ENCODE results near the gene INSM2.

The INSM2 gene, protein sequence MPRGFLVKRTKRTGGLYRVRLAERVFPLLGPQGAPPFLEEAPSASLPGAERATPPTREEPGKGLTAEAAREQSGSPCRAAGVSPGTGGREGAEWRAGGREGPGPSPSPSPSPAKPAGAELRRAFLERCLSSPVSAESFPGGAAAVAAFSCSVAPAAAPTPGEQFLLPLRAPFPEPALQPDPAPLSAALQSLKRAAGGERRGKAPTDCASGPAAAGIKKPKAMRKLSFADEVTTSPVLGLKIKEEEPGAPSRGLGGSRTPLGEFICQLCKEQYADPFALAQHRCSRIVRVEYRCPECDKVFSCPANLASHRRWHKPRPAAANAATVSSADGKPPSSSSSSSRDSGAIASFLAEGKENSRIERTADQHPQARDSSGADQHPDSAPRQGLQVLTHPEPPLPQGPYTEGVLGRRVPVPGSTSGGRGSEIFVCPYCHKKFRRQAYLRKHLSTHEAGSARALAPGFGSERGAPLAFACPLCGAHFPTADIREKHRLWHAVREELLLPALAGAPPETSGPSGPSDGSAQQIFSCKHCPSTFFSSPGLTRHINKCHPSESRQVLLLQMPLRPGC

GRCh38 chr14:35533357-35534207 is at the start of gene INSM2:
Gene INSM2 (plus strand): TSS chr14:35534164. CDS start chr14:35534253, 89 bp downstream.
- H3K4me3 ChIP-seq (ENCODE audit: low read depth, low read length): peak within 1 kb of the TSS; percentile 82
- H3K27ac ChIP-seq (ENCODE audit: low read depth, low read length): no peak within 1 kb of the TSS
- H3K9me3 ChIP-seq (ENCODE audit: control insufficient read depth, insufficient read depth, low read depth, low read length): no peaks in the 10 kb centered on the region
- H3K36me3 ChIP-seq (ENCODE audit: control insufficient read depth, insufficient read depth, low read length): no peaks in the 10 kb centered on the region
- no peak within 1 kb of the TSS for H3K9ac ChIP-seq (ENCODE audit: low read length)
- H3K27me3 ChIP-seq (ENCODE audit: control insufficient read depth, insufficient read depth, low read length): peaks cover 89% of the 10 kb centered on the region
- H3K4me1 ChIP-seq (ENCODE audit: control insufficient read depth, insufficient read depth, low read length): 0 out of 2 replicates have a peak, but pooled peaks cover 2% of the 10 kb centered on the region

- Histone ChIP-seq H3K27me3 (ENCODE audit: control insufficient read depth, insufficient read depth, low read length) (no peaks in the 10 kb centered on the region), H3K27ac (ENCODE audit: low read depth, low read length) (no peak overlapping the region), H3K4me1 (ENCODE audit: control insufficient read depth, insufficient read depth, low read length) (no peaks in the 10 kb centered on the region), H3K4me3 (ENCODE audit: low read depth, low read length) (no peak overlapping the region), H3K36me3 (ENCODE audit: control insufficient read depth, insufficient read depth, low read length) (no peaks in the 10 kb centered on the region), H3K9me3 (ENCODE audit: control insufficient read depth, insufficient read depth, low read depth, low read length) (no peaks in the 10 kb centered on the region; the same call in 1 of the 2 replicates), H3K9ac (ENCODE audit: low read length) (no peak overlapping the region)
Measured at GRCh38 chr14:35492569-35493014, 41.4 kb upstream of the INSM2 start.

DNA sequence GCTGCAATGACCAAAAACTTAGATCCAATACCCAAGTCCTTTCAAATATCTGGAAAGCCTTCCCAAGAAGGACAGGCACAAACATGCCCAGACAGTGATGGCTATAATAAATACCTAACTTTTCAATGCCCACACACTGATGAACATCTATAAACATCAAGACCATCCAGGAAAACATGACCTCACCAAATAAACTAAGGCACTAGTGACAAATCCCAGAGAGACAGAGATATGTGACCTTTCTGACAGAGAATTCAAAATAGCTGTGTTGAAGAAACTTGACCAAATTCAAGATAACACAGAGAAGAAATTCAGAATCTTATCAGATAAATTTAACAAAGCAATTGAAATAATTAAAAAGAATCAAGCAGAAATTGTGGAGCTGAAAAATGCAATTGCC is 38.7 kb upstream of the INSM2 start:
- H3K9me3 ChIP-seq (ENCODE audit: control insufficient read depth, insufficient read depth, low read depth, low read length): no peaks in the 10 kb centered on the region; the same call in 1 of the 2 replicates

GRCh38 chr14:35499180-35499579 is 34.8 kb upstream of the INSM2 start:
- Histone ChIP-seq H3K27ac (ENCODE audit: low read depth, low read length) (no peak overlapping the region), H3K9ac (ENCODE audit: low read length) (no peak overlapping the region), H3K4me3 (ENCODE audit: low read depth, low read length) (no peak overlapping the region), H3K4me1 (ENCODE audit: control insufficient read depth, insufficient read depth, low read length) (no peaks in the 10 kb centered on the region), H3K27me3 (ENCODE audit: control insufficient read depth, insufficient read depth, low read length) (no peaks in the 10 kb centered on the region), H3K36me3 (ENCODE audit: control insufficient read depth, insufficient read depth, low read length) (no peaks in the 10 kb centered on the region), H3K9me3 (ENCODE audit: control insufficient read depth, insufficient read depth, low read depth, low read length) (peaks cover 2% of the 10 kb centered on the region; the same call in 1 of the 2 replicates)

More for the DNA sequence above, 38.7 kb upstream of the INSM2 start:
- Histone ChIP-seq H3K27me3 (ENCODE audit: control insufficient read depth, insufficient read depth, low read length) (no peaks in the 10 kb centered on the region), H3K4me3 (ENCODE audit: low read depth, low read length) (no peak overlapping the region), H3K27ac (ENCODE audit: low read depth, low read length) (no peak overlapping the region), H3K4me1 (ENCODE audit: control insufficient read depth, insufficient read depth, low read length) (no peaks in the 10 kb centered on the region), H3K36me3 (ENCODE audit: control insufficient read depth, insufficient read depth, low read length) (no peaks in the 10 kb centered on the region), H3K9ac (ENCODE audit: low read length) (no peak overlapping the region)

GRCh38 chr14:35503646-35504045 is 30.3 kb upstream of the INSM2 start:
- Histone ChIP-seq H3K9me3 (ENCODE audit: control insufficient read depth, insufficient read depth, low read depth, low read length) (peaks cover 2% of the 10 kb centered on the region; the same call in 1 of the 2 replicates), H3K4me3 (ENCODE audit: low read depth, low read length) (no peak overlapping the region), H3K27ac (ENCODE audit: low read depth, low read length) (no peak overlapping the region), H3K4me1 (ENCODE audit: control insufficient read depth, insufficient read depth, low read length) (no peaks in the 10 kb centered on the region), H3K36me3 (ENCODE audit: control insufficient read depth, insufficient read depth, low read length) (no peaks in the 10 kb centered on the region), H3K27me3 (ENCODE audit: control insufficient read depth, insufficient read depth, low read length) (no peaks in the 10 kb centered on the region; the same call in 1 of the 2 replicates), H3K9ac (ENCODE audit: low read length) (no peak overlapping the region)

GRCh38 chr14:35504260-35504659 is 29.7 kb upstream of the INSM2 start:
- no peak overlapping the region for H3K4me3 ChIP-seq (ENCODE audit: low read depth, low read length)
- H3K27ac ChIP-seq (ENCODE audit: low read depth, low read length): no peak overlapping the region
- no peaks in the 10 kb centered on the region for H3K36me3 ChIP-seq (ENCODE audit: control insufficient read depth, insufficient read depth, low read length)
- no peaks in the 10 kb centered on the region for H3K4me1 ChIP-seq (ENCODE audit: control insufficient read depth, insufficient read depth, low read length)
- no peak overlapping the region for H3K9ac ChIP-seq (ENCODE audit: low read length)
- H3K27me3 ChIP-seq (ENCODE audit: control insufficient read depth, insufficient read depth, low read length): no peaks in the 10 kb centered on the region; the same call in 1 of the 2 replicates
- peaks cover 2% of the 10 kb centered on the region; the same call in 1 of the 2 replicates for H3K9me3 ChIP-seq (ENCODE audit: control insufficient read depth, insufficient read depth, low read depth, low read length)

- H3K27ac ChIP-seq (ENCODE audit: low read depth, low read length): no peak overlapping the region
- H3K4me3 ChIP-seq (ENCODE audit: low read depth, low read length): no peak overlapping the region
- no peaks in the 10 kb centered on the region; the same call in 1 of the 2 replicates for H3K27me3 ChIP-seq (ENCODE audit: control insufficient read depth, insufficient read depth, low read length)
- H3K9ac ChIP-seq (ENCODE audit: low read length): no peak overlapping the region
- H3K4me1 ChIP-seq (ENCODE audit: control insufficient read depth, insufficient read depth, low read length): no peaks in the 10 kb centered on the region
- no peaks in the 10 kb centered on the region for H3K36me3 ChIP-seq (ENCODE audit: control insufficient read depth, insufficient read depth, low read length)
- peaks cover 2% of the 10 kb centered on the region; the same call in 1 of the 2 replicates for H3K9me3 ChIP-seq (ENCODE audit: control insufficient read depth, insufficient read depth, low read depth, low read length)
Measured at GRCh38 chr14:35506461-35506860, 27.5 kb upstream of the INSM2 start.

DNA sequence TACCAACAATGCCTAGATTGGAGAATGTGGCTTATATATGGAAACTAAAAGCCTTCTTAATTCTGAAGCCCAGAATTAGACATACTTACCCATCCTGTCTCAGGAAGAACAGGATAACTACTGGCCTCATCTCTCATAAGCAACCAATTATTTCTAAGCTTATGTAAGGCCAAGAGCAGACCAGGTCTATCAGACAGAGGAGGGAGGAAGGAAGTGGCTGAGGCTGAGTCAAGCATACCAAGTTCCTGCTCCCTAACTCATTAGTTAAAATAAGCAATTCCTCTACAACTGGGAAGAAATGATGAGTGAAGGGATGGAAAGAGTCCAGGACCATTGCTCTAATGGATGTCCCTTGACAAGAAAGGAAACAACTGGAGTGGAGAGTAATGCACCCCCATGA is 27.0 kb upstream of the INSM2 start:
- Histone ChIP-seq H3K4me1 (ENCODE audit: control insufficient read depth, insufficient read depth, low read length) (no peaks in the 10 kb centered on the region), H3K9me3 (ENCODE audit: control insufficient read depth, insufficient read depth, low read depth, low read length) (peaks cover 2% of the 10 kb centered on the region; the same call in 1 of the 2 replicates), H3K9ac (ENCODE audit: low read length) (no peak overlapping the region), H3K36me3 (ENCODE audit: control insufficient read depth, insufficient read depth, low read length) (no peaks in the 10 kb centered on the region), H3K27ac (ENCODE audit: low read depth, low read length) (no peak overlapping the region), H3K27me3 (ENCODE audit: control insufficient read depth, insufficient read depth, low read length) (no peaks in the 10 kb centered on the region; the same call in 1 of the 2 replicates), H3K4me3 (ENCODE audit: low read depth, low read length) (no peak overlapping the region)

DNA sequence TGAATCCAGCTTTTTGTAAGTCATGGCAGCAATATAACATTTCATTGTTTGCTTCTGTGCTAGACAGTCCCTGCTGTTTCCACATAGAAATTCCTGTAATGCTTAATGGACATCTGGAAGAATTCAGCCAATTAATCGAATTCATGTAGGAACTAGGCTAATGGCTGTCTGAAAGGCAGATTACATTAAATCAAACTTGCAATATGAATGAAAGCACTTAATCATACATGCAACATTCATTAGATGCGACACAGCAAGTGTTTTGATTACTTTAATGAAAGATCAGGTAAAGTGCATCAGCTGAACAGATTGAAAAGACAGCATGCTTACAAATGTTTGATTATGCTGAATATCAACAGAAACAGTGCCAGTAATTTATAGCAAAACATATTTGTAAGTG is 24.1 kb upstream of the INSM2 start:
- H3K9me3 ChIP-seq (ENCODE audit: control insufficient read depth, insufficient read depth, low read depth, low read length): peaks cover 2% of the 10 kb centered on the region; the same call in 1 of the 2 replicates
- no peaks in the 10 kb centered on the region for H3K4me1 ChIP-seq (ENCODE audit: control insufficient read depth, insufficient read depth, low read length)
- no peak overlapping the region for H3K27ac ChIP-seq (ENCODE audit: low read depth, low read length)
- H3K4me3 ChIP-seq (ENCODE audit: low read depth, low read length): no peak overlapping the region
- H3K36me3 ChIP-seq (ENCODE audit: control insufficient read depth, insufficient read depth, low read length): no peaks in the 10 kb centered on the region
- no peaks in the 10 kb centered on the region; the same call in 1 of the 2 replicates for H3K27me3 ChIP-seq (ENCODE audit: control insufficient read depth, insufficient read depth, low read length)
- H3K9ac ChIP-seq (ENCODE audit: low read length): no peak overlapping the region

- no peaks in the 10 kb centered on the region for H3K27me3 ChIP-seq (ENCODE audit: control insufficient read depth, insufficient read depth, low read length)
- no peaks in the 10 kb centered on the region for H3K4me1 ChIP-seq (ENCODE audit: control insufficient read depth, insufficient read depth, low read length)
- peaks cover 2% of the 10 kb centered on the region; the same call in 1 of the 2 replicates for H3K9me3 ChIP-seq (ENCODE audit: control insufficient read depth, insufficient read depth, low read depth, low read length)
- H3K9ac ChIP-seq (ENCODE audit: low read length): no peak overlapping the region
- H3K4me3 ChIP-seq (ENCODE audit: low read depth, low read length): no peak overlapping the region
- H3K27ac ChIP-seq (ENCODE audit: low read depth, low read length): no peak overlapping the region
- no peaks in the 10 kb centered on the region for H3K36me3 ChIP-seq (ENCODE audit: control insufficient read depth, insufficient read depth, low read length)
Measured at GRCh38 chr14:35512765-35513164, 21.2 kb upstream of the INSM2 start.

Measured in HUES6 (cell line).